GM19452 (cell line): ENCODE results near the gene NMNAT2.
"Not testable (repeated sequence)": the region's sequence is repeated elsewhere in the genome, so short reads cannot be mapped to it uniquely, and the experiment has no call there.

ENCODE experiments used
- ATAC-seq: cut with Tn5 transposase; IDR thresholded peaks from one replicate; pipeline ENCODE4 v1.9.1; 2021; ENCODE audit not compliant: unreplicated experiment

NMNAT2 gene

GRCh38 chr1:183291216-183291762 is 126.9 kb downstream of the NMNAT2 start:
- ATAC-seq = no peak

- ATAC-seq = no peak
Measured at GRCh38 chr1:183290628-183291027, 127.6 kb downstream of the NMNAT2 start.

GRCh38 chr1:183289051-183289496 is 129.1 kb downstream of the NMNAT2 start:
- ATAC-seq = no peak

- ATAC-seq = no peak
Measured at GRCh38 chr1:183288583-183288982, 129.6 kb downstream of the NMNAT2 start.

- no peak for ATAC-seq
Measured at GRCh38 chr1:183287191-183287675, 130.9 kb downstream of the NMNAT2 start.

- no peak for ATAC-seq
Measured at GRCh38 chr1:183285746-183286145, 132.4 kb downstream of the NMNAT2 start.

- no peak for ATAC-seq
Measured at GRCh38 chr1:183285256-183285655, 132.9 kb downstream of the NMNAT2 start.

GRCh38 chr1:183284086-183284485 is 134.1 kb downstream of the NMNAT2 start:
- no peak for ATAC-seq

GRCh38 chr1:183283286-183283685 is 134.9 kb downstream of the NMNAT2 start:
- ATAC-seq = no peak

GRCh38 chr1:183282101-183282855 is 135.9 kb downstream of the NMNAT2 start:
- ATAC-seq = no peak

- peak; percentile 69 for ATAC-seq
Measured at GRCh38 chr1:183281553-183282091, 136.6 kb downstream of the NMNAT2 start.

GRCh38 chr1:183281039-183281438 is 137.1 kb downstream of the NMNAT2 start:
- ATAC-seq = no peak

- no peak for ATAC-seq
Measured at GRCh38 chr1:183279835-183280234, 138.3 kb downstream of the NMNAT2 start.

GRCh38 chr1:183278739-183279591 is 139.2 kb downstream of the NMNAT2 start:
- ATAC-seq = no peak

- no peak for ATAC-seq
Measured at GRCh38 chr1:183277821-183278738, 140.1 kb downstream of the NMNAT2 start.

GRCh38 chr1:183276386-183277080 is 141.6 kb downstream of the NMNAT2 start:
- ATAC-seq = no peak

GRCh38 chr1:183275322-183275721 is 142.9 kb downstream of the NMNAT2 start:
- no peak for ATAC-seq

GRCh38 chr1:183274836-183275235 is 143.3 kb downstream of the NMNAT2 start:
- ATAC-seq = no peak

GRCh38 chr1:183273984-183274383 is 144.2 kb downstream of the NMNAT2 start:
- ATAC-seq = not testable (repeated sequence)

GRCh38 chr1:183273300-183273699 is 144.9 kb downstream of the NMNAT2 start:
- no peak for ATAC-seq
